B cell (primary cell): ENCODE results near the gene CCDC171. TPM values are rescaled to one million over a fixed set of nuclear protein-coding genes. Genes with fewer than 3 reads are reported as not detected.

Experiments
- ATAC-seq: fragments of 200-7000 bp; cut with Tn5 transposase; one replicate; pipeline ENCODE4 v1.10.0; 2021; ENCODE audit warnings: low read depth, mild to moderate bottlenecking, moderate number of reproducible peaks, moderate library complexity
- CTCF ChIA-PET: fragments of 350-600 bp; sonication (Branson Sonifier 250); formaldehyde crosslinking; loops from one replicate; lab custom pipeline; 2021; ENCODE audit warnings: antibody characterized with exemption, inconsistent platforms; lab: Charles Lee
- POLR2A ChIA-PET: fragments of 350-600 bp; sonication (Branson Sonifier 250); formaldehyde crosslinking; loops from one replicate; lab custom pipeline; 2021; ENCODE audit warnings: antibody characterized with exemption; lab: Charles Lee
- DNase-seq: peaks from one replicate; pipeline ENCODE4 v3.0.0; 2013
- H2AFZ ChIP-seq: 2 replicates; pipeline ENCODE4 v1.6.1; 2012; ENCODE audit warnings: mild to moderate bottlenecking, low read depth, low read length; ENCODE audit not compliant: insufficient read depth, poor library complexity, severe bottlenecking
- H3K27ac ChIP-seq, 2 donors: 1 replicate in 1 of 2; 2 replicates in 1 of 2; pipeline ENCODE4 v1.5.1; 2012 to 2013; ENCODE audit warnings: low read length in 2 of 2, mild to moderate bottlenecking in 2 of 2, moderate library complexity in 1 of 2
- H3K27me3 ChIP-seq, 4 experiments: fragments of 200-600 bp in 1 of 4; sonication (generic) in 1 of 4; replicated peaks in 1 of 4; 1 replicate in 2 of 4; 2 replicates in 2 of 4; pipeline versions ENCODE4 v1.6.1 to v1.7.0; 2013 to 2016; ENCODE audit warnings: low read length in 3 of 4, mild to moderate bottlenecking in 2 of 4, mixed read lengths in 1 of 4, moderate library complexity in 1 of 4; ENCODE audit not compliant: insufficient read depth in 4 of 4, control insufficient read depth in 3 of 4; ENCODE audit errors: control extremely low read depth in 1 of 4
- H3K36me3 ChIP-seq, 2 experiments: replicated peaks in 1 of 2; 1 replicate in 1 of 2; 2 replicates in 1 of 2; pipeline versions ENCODE4 v1.6.1 to v1.7.1; 2013; ENCODE audit warnings: low read length in 1 of 2; ENCODE audit not compliant: insufficient read depth in 2 of 2, control insufficient read depth in 1 of 2; ENCODE audit errors: control extremely low read depth in 1 of 2, extremely low read depth in 1 of 2
- H3K4me1 ChIP-seq, 2 donors: fragments of 200-600 bp in 1 of 2; sonication (generic) in 1 of 2; 1 replicate in 1 of 2; 2 replicates in 1 of 2; pipeline versions ENCODE4 v1.5.1 to v1.6.1; 2013 to 2017; ENCODE audit warnings: low read length in 2 of 2; ENCODE audit not compliant: control insufficient read depth in 2 of 2, insufficient read depth in 2 of 2
- H3K4me2 ChIP-seq: replicated peaks from 2 replicates; pipeline ENCODE3; 2012; ENCODE audit warnings: mild to moderate bottlenecking, low read depth, low read length; ENCODE audit not compliant: poor library complexity, severe bottlenecking
- H3K4me3 ChIP-seq, 5 experiments: fragments of 200-600 bp in 1 of 5; sonication (generic) in 1 of 5; 1 replicate in 3 of 5; 2 replicates in 2 of 5; pipeline versions ENCODE4 v1.5.1 to v1.7.0; 2011 to 2016; ENCODE audit warnings: low read length in 4 of 5, mild to moderate bottlenecking in 4 of 5, low read depth in 2 of 5, control low read depth in 1 of 5, moderate library complexity in 1 of 5; ENCODE audit not compliant: insufficient read depth in 1 of 5; ENCODE audit errors: control extremely low read depth in 1 of 5, extremely low read depth in 1 of 5
- H3K79me2 ChIP-seq: fragments of 200-600 bp; sonication (generic); one replicate; pipeline ENCODE4 v1.6.0; 2016; ENCODE audit warnings: low read length; ENCODE audit not compliant: control insufficient read depth, insufficient read depth
- H3K9ac ChIP-seq: fragments of 200-600 bp; sonication (generic); 2 replicates; pipeline ENCODE4 v1.6.1; 2017; ENCODE audit warnings: mild to moderate bottlenecking, low read length, moderate library complexity
- H3K9me3 ChIP-seq, 3 donors: one replicate each; pipeline versions ENCODE4 v1.6.1 to v1.7.1; 2013; ENCODE audit warnings: low read length in 2 of 3; ENCODE audit not compliant: control insufficient read depth in 2 of 3, insufficient read depth in 1 of 3; ENCODE audit errors: control extremely low read depth in 1 of 3
- H4K20me1 ChIP-seq: 2 replicates; pipeline ENCODE4 v1.6.0; 2012; ENCODE audit warnings: mild to moderate bottlenecking, low read length; ENCODE audit not compliant: insufficient read depth, control insufficient read depth, poor library complexity, severe bottlenecking
- H3K27ac Mint-ChIP-seq: one replicate; pipeline ENCODE4 v1.8.0; 2021; ENCODE audit warnings: mixed read lengths
- H3K27me3 Mint-ChIP-seq: one replicate; pipeline ENCODE4 v1.8.0; 2021; ENCODE audit warnings: mixed read lengths
- H3K4me1 Mint-ChIP-seq: one replicate; pipeline ENCODE4 v1.8.0; 2021; ENCODE audit warnings: mixed read lengths
- H3K4me3 Mint-ChIP-seq: one replicate; pipeline ENCODE4 v1.8.0; 2021; ENCODE audit warnings: mixed read lengths
- H3K9me3 Mint-ChIP-seq: one replicate; pipeline ENCODE4 v1.8.0; 2022; ENCODE audit warnings: mixed read lengths; ENCODE audit not compliant: insufficient read depth
- CTCF ChIP-seq: fragments of 200-600 bp; IDR thresholded peaks from one replicate; pipeline ENCODE4 v1.8.0; 2022; ENCODE audit warnings: antibody characterized with exemption, mild to moderate bottlenecking
- EZH2 ChIP-seq: IDR thresholded peaks from 2 replicates; pipeline ENCODE4 v1.6.1; 2012; ENCODE audit warnings: borderline replicate concordance, low read depth, mild to moderate bottlenecking, moderate library complexity, low read length; ENCODE audit not compliant: insufficient read depth, poor library complexity, severe bottlenecking
- WGBS: methylation state at CpG from one replicate; pipeline ENCODE4 v1.1.5; 2013; ENCODE audit warnings: missing lambda C conversion rate; ENCODE audit not compliant: insufficient coverage; 5-methylcytosine and 5-hydroxymethylcytosine counted together
- intact Hi-C: fragments of 100-400 bp; cut with micrococcal nuclease; formaldehyde crosslinking; loops from one replicate; pipeline ENCODE4 v1.10.0; 2022
- polyA minus RNA-seq: library from RNA; depleted of rRNA, polyadenylated mRNA; stranded (reverse); fragments of >200 nt; gene quantifications from 2 replicates; pipeline ENCODE4 v1.2.3, GENCODE V29; 2012
- polyA plus RNA-seq: library from polyadenylated mRNA; depleted of rRNA; stranded (reverse); fragments of >200 nt; gene quantifications from 2 replicates; pipeline ENCODE4 v1.2.3, GENCODE V29; 2012
- total RNA-seq, 2 donors: library from RNA; stranded (reverse); fragments of 120-200 nt in 1 of 2; gene quantifications; 1 replicate in 1 of 2; 2 replicates in 1 of 2; pipeline versions ENCODE4 v1.2.3 to v1.2.4, GENCODE V29; 2013 to 2022

The CCDC171 gene
- total RNA-seq (5.1 and 6.3 TPM in 2 replicates), polyA plus RNA-seq (0.22 and 0.45 TPM in 2 replicates), polyA minus RNA-seq (1.00 and 1.1 TPM in 2 replicates)
- total RNA-seq (2013), result 2.9 TPM

GRCh38 chr9:15552636-15553527 lies at the start of gene CCDC171:
CCDC171 (plus strand) TSS chr9:15553043; CDS start chr9:15564089, 11,046 bp downstream.
- H3K9me3 Mint-ChIP-seq, result no peaks in the 10 kb centered on the region
- intact Hi-C loops, result loop anchor here (1.0 to 2.0 kb wide), 3 partner anchors 42 to 246 kb away; partner anchors contain the start of genes SNAPC3 and TTC39B
- Histone ChIP-seq H3K4me1 (peaks cover 13 to 18% of the 10 kb centered on the region in 2 donors), H3K36me3 (no peaks in the 10 kb centered on the region), H3K27ac (peak within 1 kb of the TSS; percentile 40 to 52), H2AFZ (peak within 1 kb of the TSS; percentile 99), H3K79me2 (no peaks in the 10 kb centered on the region), H3K4me2 (peak within 1 kb of the TSS; percentile 98), H3K27me3 (peaks cover 0 to 3% (median 0%) of the 10 kb centered on the region in 4 experiments), H3K9ac (peak within 1 kb of the TSS; percentile 84), H3K9me3 (no peaks in the 10 kb centered on the region), H3K4me3 (peak within 1 kb of the TSS; percentile 75 to 96 (median 83)), H4K20me1 (no peaks in the 10 kb centered on the region)
- CTCF ChIA-PET, result interaction anchor here (0.6 to 3.0 kb wide), 9 partner anchors 9 to 342 kb away, joined by 3 to 13 read pairs (median 4); partner anchors contain the start of gene PSIP1
- peaks cover 17% of the 10 kb centered on the region for H3K4me1 Mint-ChIP-seq
- no peaks in the 10 kb centered on the region for H3K27me3 Mint-ChIP-seq
- POLR2A ChIA-PET, result interaction anchor here (0.7 to 2.3 kb wide), 3 partner anchors 40 to 130 kb away, joined by 3 to 17 read pairs (median 4); partner anchors contain the start of gene PSIP1
- H3K4me3 Mint-ChIP-seq, result peak within 1 kb of the TSS; percentile 98
- no peak for TF ChIP-seq EZH2
- peak; percentile 8 for TF ChIP-seq CTCF
- DNase-seq (peak; percentile 91), ATAC-seq (peak; percentile 81)
- under 1% methylated on average over 59 of the region's 65 CpGs for WGBS
- H3K27ac Mint-ChIP-seq, result peak within 1 kb of the TSS; percentile 90
